Measurements from ENCODE around the gene DNAI2.
A peak's percentile ranks its signal among the peaks of the same experiment; 100 is the strongest.
"Not testable (repeated sequence)": the region's sequence is repeated elsewhere in the genome, so short reads cannot be mapped to it uniquely, and the experiment has no call there.

Gene DNAI2

DNA sequence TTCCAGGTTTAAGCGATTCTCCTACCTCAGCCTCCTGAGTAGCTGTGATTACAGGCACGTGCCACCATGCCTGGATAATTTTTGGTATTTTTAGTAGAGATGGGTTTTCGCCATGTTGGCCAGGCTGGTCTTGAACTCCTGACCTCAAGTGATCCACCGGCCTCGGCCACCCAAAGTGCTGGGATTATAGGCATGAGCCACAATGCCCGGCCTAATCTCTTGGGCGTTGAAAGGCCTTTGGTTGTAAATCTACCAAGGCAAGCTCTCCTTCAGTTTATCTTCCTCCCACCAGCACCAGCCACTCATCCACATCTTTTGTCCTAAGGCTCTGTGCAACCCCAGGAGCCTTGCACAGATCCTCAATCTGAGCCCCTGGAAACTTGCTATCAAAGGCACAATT is 5.6 kb downstream of the DNAI2 start:
- not testable (repeated sequence) for DNase-seq

DNA sequence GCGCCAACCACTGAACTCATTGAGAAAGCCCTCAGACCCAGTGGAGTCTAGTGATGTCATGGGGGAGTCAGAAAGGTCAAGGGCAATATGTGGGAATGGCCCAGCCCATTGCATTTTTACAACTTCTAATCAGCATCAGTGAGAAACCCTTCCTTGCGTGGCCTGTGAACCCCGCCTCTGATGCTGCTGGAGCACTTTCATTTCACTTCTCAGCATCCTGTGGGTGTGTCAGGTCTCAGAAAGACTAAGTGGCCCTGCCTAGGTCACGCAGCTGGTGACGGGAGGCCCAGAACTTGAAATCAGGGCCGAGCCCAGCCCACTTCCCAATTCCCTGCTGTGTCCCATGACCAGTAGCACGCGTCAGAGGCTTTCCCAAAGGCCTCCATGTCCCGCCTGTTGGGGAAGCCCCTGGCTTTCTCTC is 6.1 kb downstream of the DNAI2 start:
- DNase-seq, result peak; percentile 72

DNA sequence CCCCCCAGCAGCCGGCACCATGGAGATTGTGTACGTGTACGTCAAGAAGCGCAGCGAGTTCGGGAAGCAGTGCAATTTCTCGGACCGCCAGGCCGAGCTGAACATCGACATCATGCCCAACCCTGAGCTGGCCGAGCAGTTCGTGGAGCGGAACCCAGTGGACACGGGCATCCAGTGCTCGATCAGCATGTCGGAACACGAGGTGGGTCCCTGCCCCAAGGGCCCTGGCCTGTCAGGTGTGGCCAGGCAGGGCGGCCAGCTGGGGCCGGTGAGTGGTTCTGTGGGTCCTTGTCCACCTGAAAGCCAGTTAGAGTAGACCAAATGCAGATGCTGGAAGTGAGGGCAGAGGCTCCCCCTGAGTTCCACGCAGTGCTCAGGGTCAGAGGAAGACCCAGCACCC is 7.8 kb downstream of the DNAI2 start:
- no peak for DNase-seq

DNA sequence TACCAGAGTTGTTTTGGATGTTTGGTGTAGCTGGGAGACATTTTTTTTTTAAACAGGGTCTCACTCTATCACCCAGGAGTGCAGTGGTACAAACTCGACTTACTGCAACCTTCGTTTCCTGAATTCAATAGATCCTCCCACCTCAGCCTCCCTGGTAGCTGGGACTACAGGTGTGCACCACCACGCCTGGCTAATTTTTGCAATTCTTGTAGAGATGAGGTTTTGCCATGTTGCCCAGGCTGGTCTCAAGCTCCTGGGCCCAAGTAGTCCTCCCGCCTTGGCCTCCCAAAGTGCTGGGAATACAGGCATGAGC is 8.2 kb downstream of the DNAI2 start:
- not testable (repeated sequence) for DNase-seq

DNA sequence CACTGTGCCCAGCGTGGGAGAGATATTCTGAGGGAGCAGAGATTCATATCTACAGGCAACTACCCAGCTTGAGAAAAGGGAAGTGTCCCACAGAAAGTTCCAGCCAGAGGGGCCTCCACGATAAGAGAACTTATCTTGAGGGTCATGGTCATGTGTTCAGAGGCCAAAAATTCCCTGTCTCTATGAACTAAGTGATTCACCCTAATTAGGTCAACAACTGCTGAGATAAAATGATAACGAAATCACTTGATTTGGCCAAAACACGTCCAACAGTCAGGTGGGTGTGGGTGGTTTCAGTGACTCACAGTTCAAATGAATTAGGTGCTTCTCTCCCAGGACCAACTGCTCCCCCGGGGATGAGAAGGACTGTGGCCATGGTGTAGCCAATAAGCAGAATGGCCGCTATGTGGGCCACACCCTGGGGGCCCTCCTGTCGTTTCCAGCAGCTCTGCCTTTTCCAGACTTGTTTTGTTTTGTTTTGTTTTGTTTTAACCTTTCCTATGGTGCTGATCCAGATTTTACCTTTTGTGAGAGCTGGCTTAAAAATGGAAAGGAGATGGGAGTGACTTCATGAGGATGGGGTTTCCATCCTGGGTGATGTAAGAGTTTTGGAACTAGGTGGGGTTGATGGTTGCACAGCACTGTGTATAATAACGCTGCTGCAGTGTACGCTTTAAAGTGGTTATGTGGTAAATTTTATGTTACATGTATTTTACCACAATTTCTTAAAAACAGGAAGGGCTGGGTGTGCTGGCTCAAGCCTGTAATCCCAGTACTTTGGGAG is 8.7 kb downstream of the DNAI2 start:
- DNase-seq, result peak; percentile 79

DNA sequence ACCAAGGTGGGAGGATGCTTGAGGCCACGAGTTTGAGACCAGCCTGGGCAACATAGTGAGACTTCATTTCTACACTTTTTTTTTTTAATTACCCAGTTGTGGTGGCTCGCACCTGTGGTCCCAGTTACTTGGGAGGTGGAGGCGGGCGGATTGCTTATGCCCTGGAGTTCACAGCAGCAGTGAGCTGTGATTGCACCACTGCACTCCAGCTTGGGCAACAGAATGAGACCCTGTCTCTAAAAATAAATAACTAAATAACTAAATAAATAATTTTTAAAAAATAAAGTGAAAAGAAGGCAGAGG is 9.3 kb downstream of the DNAI2 start:
- peak; percentile 71 for DNase-seq

DNA sequence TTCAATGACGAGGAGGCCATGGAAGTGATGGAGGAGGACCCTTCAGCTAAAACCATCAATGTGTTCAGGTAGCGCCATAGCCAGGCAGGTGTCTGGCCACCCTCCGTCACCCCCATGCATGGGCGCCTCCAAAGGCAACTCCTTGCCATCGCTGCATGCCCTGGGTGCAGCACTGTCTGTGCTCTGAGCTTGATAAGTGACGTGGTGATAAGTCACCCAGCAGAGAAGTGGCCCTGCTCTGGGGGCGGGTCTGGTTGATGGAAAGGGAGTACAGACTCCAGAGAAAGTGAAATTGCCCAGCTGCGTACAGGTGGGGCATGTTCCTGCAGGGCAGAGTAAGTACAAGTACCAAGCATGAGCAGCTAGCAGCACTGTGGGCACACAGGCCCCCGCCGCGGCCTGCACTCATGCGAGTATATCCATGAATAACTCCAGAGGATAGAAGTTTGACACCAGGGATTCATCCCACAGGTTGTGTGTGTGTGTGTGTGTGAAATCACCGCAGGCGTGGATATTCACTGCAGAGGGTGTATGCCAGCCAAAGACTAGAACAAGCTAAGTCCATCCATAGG is 13.1 kb downstream of the DNAI2 start:
- DNase-seq, result no peak

DNA sequence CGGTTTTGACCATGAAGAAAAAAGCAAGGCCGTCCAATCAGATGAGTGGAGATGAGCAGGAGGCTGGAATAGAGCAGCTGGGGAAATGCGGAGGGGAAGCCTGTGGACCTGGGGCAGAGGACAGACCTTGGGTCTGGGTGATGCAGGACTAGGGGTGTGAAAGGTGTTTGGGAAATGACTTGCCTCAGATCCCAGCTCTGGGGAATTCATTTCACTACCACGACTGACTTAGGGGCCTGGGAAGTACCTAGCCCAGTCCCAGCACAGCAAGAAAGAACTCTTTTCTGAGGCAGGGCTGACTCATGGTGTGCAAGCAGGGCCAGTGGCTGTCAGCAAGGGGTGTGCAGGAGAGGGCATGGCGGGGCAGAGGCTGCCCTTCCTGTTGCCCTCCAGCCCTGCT is 14.8 kb downstream of the DNAI2 start:
- DNase-seq, result peak; percentile 67

DNA sequence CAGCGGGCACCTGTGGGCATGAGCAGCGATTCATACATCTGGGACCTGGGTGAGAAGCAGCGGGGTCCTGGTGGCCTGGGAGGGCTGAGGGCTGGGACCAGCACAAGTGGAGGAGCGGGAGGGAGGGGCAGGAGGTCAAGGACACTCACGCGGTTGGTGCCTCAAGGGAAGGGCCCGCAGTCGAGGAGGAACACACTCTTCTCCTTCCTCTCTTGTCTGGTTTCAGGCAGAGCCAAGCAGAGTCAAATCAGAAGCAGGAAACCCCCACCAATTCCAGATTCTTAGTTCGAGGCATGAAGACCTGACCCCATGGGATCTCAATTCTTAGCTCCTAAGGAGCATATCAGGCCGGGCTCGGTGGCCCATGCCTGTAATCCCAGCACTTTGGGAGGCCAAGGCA is 15.7 kb downstream of the DNAI2 start:
- DNase-seq, result no peak

DNA sequence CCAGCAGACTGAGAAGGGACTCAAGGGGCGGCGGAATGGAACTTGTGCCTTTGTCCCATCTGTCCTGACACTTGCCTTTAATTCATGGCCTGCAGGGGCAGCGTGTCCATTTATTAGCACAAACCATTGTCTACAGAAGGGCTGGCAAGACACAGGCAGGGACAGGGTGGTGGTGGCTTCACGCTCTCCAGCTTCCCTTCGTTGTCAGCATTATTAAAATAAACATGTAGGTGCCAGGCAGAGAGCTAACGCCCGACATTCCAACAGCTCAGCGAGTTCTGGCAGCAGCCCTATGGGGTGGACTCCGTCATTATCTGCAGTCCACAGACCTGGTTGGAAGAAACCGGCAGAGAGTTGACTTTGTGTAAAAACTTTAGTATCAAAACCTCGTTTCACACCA is 16.3 kb downstream of the DNAI2 start:
- DNase-seq, result no peak

DNA sequence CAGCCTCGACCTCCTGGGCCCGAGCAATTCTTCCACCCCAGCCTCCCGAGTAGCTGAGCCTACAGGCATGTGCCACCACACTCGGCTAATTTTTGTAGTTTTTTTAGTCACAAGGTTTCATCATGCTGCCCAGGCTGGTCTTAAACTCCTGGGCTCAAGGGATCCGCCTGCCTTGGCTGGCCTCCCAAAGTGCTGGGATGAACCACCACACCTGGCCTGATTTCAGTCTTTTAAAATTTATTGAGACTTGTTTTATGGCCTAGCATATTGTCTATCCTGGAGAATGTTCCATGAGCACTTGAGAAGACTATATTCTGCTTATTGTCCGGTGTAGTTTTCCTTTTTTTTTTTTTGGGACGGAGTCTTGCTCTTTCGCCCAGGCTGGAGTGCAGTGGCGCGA is 18.5 kb downstream of the DNAI2 start:
- no peak for DNase-seq

DNA sequence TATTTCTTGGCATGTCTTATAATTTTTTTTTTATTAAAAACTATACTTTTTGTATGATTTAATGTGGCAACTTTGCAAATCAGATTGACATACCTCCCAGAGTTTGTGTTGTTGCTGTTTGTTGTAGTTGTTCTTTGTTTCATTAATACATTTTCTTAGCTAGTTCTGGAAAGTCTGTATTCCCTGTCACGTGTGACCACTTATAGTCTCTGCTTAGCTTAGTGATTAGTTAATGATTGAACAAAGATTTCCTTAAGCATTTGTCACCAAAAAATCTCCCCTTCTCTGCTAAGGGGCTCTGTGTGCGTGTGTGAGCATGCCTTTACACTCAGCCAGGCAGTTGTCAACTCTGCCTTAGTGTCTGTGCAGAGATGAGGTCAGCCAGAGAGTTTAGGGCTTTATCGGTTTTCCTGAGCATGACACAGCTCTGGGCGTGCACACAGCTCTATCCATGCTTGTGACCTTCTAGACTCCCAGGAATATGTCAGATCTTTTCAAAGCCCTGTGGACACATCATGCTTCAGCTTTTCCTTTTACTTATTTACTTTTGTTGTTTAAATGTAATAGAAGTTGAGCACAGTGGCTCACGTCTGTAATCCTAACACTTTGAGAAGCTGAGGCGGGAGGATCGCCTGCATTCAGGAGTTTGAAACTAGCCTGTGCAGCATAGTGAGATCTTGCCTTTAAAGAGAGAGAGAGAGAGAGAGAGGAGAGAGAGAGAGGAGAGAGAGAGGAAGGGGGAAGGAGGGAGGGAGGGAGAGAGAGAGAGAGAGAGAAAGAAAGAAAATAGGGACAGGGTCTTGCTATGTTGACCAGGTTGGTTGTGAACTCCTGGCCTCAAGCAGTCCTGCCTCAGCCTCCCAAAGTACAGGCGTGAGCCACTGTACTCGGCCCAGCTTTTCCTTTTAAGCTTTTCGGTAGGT is 21.9 kb downstream of the DNAI2 start:
- DNase-seq, result no peak

DNA sequence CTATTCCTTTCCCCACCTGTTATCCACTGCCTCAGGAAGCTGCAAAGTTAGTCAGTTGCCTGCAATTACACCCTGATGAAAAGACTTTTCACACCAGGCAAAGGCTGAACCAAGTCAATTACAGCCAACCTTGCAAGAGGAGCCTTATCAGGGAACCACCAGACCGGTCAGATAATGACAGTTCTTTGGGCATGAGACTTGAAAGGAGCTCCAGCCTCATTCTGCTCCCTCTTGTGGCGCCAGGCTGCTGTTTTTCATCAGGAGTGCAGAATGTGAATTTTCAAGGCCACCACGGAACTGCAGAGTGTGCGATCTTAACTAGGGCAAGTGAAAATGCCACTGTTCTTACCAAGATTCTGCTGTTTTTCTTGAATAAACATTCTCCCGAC is 22.5 kb downstream of the DNAI2 start:
- peak; percentile 57 for DNase-seq

DNA sequence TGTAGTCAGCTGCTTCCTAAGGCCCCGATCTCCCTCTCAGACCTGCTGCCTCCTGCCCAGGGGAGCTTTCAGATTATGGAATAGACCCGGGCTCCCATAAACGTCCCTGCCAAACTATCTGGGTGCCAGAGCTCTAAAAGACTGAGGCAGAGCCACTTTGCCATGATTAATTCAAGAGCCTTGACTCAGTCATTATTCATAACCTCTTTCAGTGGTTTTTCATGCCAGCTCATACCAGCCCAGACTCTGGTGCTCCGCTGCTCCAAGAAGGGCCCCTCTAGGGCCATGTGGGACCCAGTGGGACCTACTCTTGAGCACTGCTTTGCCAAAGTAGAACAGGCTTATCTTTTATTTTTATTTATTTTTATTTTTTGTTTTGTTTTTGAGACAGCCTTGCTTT is 23.9 kb downstream of the DNAI2 start:
- peak; percentile 69 for DNase-seq

DNA sequence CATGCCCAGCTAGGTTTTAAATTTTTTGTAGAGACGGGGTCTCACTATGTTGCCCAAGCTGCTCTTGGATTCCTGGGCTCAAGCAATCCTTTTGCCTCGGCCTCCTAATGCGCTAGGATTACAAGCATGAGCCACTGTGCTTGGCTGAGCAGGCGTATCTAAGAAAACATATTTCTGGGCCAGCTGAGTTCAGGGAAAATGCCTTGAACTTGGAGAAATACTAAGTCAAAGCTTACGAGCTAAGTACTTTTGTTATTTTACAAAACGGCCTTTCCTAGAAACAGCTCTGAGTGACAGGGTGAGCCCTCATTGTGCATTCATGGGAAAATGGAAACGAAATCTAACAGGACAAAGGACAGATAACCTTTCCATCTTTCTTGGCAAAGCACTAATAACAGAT is 24.7 kb downstream of the DNAI2 start:
- DNase-seq, result no peak

DNA sequence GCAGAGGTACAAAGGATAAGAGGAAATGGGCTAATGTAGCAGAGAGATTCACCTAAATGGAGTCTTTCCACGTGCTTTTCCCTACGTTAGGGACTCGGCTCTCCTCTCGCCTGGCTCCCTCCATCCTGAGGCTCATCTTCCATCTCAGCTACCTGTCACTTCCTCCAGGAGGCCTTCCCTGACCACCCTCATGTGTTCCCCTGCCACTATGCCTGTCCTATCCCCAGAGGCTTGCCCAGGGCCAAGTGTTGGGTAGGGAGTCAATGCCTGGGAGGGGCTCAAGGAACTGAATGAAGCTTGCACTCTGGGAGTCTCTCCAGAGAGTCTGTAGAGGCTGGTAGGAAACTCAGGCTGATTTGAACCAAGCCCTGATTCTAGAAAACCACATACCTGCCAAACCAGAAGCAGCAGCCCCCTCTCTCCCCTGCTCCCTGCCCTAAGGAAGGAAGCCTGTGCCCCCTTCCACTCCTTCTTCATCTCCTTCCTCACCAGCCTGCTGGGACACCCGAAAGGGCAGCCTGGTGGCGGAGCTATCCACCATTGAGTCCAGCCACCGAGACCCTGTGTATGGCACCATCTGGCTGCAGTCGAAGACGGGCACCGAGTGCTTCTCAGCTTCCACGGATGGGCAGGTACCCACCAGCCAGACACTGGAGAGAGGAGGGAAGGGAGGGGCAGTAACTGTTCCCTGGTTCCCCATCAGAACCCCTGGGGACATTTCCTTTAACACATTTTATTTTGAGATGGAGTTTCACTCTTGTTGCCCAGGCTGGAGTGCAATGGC is 25.4 kb downstream of the DNAI2 start:
- DNase-seq, result no peak

DNA sequence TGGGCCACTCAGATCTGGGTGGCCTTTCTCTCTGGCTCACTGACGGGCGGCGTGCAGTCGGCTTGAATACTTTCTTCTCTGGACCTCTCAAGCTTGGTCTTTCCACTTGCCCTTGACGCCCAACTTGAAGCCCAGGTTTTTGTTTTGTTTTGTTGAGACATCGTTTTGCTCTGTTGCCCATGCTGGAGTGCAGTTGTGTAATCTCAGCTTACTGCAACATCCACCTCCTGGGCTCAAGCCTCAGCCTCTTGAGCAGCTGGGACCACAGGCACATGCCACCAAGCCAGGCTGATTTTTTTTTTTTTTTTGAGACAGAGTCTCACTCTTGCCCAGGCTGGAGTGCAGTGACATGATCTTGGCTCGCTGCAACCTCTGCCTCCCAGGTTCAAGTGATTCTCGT is 29.3 kb downstream of the DNAI2 start:
- no peak for DNase-seq

DNA sequence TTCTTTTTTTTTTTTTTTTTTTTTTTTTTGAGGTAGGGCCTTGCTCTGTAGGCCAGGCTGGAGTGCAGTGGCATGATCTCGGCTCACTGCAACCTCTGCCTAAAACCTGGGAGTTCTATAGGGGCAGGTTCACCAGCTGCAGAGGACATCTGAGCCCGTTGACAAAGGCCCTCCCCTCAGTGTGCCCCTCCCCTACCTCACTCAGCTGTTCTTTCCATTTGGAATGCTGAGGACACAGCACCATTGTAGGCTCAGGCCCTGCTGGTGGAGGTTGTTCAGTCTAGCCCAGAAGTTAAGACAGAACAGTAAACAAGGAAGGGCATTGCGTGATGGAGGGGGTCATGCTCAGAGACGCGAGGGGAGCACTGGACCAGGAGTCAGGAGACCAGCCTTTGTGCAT is 30.1 kb downstream of the DNAI2 start:
- no peak for DNase-seq

DNA sequence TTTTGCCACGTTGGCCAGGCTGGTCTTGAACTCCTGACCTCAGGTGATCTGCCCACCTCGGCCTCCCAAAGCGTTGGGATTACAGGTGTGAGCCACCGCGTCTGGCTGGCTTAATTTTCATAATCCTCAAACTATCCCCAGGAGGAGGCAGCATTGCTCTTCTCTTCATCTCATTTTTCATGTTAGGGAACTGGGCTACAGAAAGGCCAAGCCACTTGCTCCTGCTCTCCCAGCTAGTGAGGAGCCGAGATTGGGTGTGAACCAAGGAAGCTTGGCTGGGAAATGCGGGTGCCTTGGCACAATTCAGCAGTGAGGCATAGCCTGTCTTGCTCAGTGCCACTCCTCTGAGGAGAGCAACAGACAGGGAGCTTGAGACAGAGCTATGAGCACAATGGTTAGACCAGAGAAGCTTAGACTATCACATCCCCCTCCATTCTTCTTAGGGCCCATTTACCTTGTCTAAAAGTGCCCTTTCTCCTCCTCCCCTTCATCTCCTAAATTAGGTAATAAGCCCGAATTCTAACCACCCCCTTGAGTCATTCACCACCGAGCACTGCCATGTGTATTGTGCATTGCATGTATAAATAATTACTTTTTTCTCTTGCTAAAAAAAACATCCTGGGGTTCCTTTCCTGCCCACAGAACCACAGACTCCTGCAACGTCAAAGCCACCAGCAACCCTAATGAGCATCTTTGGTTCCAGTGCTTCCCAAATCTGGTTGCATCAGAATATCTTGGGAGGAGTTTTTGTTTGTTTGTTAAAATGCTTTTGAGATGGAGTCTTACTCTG is 32.0 kb downstream of the DNAI2 start:
- no peak for DNase-seq

DNA sequence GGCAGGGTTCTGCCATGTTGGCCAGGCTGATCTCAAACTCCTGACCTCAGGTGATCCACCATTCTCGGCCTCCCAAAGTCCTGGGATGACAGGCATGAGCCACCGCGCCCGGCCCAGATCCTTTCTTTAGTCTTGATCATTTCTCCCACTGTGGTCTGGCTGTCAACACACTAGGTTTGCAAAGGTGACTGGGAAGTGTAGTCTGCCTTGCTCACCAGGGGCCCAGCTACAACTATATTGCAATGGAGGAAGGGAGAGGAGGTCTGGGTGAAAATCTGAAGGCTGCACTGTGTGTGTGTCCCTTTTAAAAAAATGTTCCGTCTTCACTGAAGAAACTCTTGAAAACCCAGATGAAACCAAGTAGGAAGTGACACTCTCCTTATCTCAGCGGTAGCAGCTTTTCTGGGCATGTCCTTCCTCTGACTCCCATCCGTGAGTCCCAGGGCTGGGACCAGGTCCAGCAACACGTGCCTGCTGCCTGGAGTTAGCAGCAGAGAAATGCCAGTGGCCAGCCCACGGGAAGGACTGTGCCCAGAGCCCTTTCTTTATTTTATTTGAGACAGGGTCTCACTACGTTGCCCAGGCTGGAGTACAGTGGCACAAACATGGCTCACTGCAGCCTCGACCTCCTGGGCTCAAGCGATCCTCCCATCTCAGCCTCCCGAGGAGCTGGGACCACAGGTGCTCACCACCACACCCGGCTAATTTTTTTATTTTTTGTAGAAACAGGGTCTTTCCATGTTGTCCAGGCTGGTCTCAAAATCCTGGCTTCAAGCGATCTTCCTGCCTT is 34.1 kb downstream of the DNAI2 start:
- DNase-seq, result no peak

DNA sequence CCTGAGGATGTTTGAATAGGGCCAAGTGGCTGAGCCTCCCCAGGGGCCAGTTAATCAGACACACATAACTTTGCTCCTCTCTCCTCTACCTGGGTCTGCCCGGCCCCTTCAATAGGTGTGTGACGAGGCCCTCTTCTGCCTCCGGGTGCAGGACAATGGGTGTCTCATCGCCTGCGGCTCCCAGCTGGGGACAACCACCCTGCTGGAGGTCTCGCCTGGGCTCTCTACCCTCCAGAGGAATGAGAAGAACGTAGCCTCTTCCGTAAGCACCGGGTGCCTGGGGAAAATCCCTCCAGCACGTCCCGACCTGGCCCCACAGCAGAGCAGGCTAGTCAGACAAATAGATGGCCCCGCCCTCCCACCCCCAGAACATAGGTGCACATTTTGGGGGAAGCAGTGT is 35.9 kb downstream of the DNAI2 start:
- DNase-seq, result no peak

DNA sequence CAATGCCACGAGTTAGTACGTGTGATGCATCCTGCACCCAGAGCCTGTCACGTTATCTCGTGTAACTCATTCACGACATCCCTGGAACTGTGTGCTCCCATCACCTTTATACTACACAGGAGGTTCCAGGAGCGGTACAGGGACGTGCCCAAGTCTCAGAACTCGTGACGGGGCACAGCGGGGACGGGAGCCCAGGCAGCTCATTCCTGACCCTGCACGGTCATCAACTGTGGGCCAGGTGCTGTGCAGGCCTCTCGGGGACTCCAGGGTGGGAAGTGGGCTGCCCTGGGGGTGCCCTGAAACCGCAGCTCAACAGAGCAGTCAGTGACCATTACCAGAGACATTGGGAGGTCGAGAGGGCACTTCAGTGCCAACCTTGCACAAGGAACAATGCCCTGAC is 40.8 kb downstream of the DNAI2 start:
- DNase-seq, result no peak
